ENCODE results near the gene BLOC1S4. TPM values are rescaled to one million over a fixed set of nuclear protein-coding genes. Genes with fewer than 3 reads are reported as not detected.
A peak's percentile ranks its signal among the peaks of the same experiment; 100 is the strongest.

Gene BLOC1S4
- total RNA-seq, 1 donor from 2014 or later, result 6.3 TPM

GRCh38 chr4:6689506-6689960 is 26.4 kb upstream of the BLOC1S4 start:
- H3K4me3 ChIP-seq (ENCODE audit: low read length in 3 of 3), result no peak overlapping the region
- H3K27ac ChIP-seq (ENCODE audit: low read depth, low read length), result no peak overlapping the region
- H3K36me3 ChIP-seq (ENCODE audit: control insufficient read depth in 3 of 3, insufficient read depth in 3 of 3, low read length in 3 of 3), result no peaks in the 10 kb centered on the region
- no peak overlapping the region for H3K9ac ChIP-seq (ENCODE audit: low read depth in 1 of 3, low read length in 3 of 3)
- no peaks in the 10 kb centered on the region for H3K9me3 ChIP-seq (ENCODE audit: control insufficient read depth in 3 of 3, low read length in 3 of 3)
- H3K4me1 ChIP-seq (ENCODE audit: control insufficient read depth in 3 of 3, insufficient read depth in 3 of 3, low read length in 3 of 3), result peaks cover 3 to 20% (median 7%) of the 10 kb centered on the region in 3 donors
- no peaks in the 10 kb centered on the region for H3K27me3 ChIP-seq (ENCODE audit: control insufficient read depth in 3 of 3, insufficient read depth in 3 of 3, low read length in 3 of 3)

- H3K4me1 ChIP-seq (ENCODE audit: control insufficient read depth in 3 of 3, insufficient read depth in 3 of 3, low read length in 3 of 3), result peaks cover 12 to 39% (median 22%) of the 10 kb centered on the region in 3 donors
- no peak overlapping the region for H3K27ac ChIP-seq (ENCODE audit: low read depth, low read length)
- no peaks in the 10 kb centered on the region for H3K27me3 ChIP-seq (ENCODE audit: control insufficient read depth in 3 of 3, insufficient read depth in 3 of 3, low read length in 3 of 3)
- no peaks in the 10 kb centered on the region for H3K9me3 ChIP-seq (ENCODE audit: control insufficient read depth in 3 of 3, low read length in 3 of 3)
- no peak overlapping the region for H3K9ac ChIP-seq (ENCODE audit: low read depth in 1 of 3, low read length in 3 of 3)
- no peaks in the 10 kb centered on the region for H3K36me3 ChIP-seq (ENCODE audit: control insufficient read depth in 3 of 3, insufficient read depth in 3 of 3, low read length in 3 of 3)
- no peak overlapping the region for H3K4me3 ChIP-seq (ENCODE audit: low read length in 3 of 3)
Observed at GRCh38 chr4:6692379-6692778, 23.6 kb upstream of the BLOC1S4 start.

GRCh38 chr4:6692806-6693205 is 23.2 kb upstream of the BLOC1S4 start:
- Histone ChIP-seq H3K36me3 (ENCODE audit: control insufficient read depth in 3 of 3, insufficient read depth in 3 of 3, low read length in 3 of 3) (no peaks in the 10 kb centered on the region), H3K9me3 (ENCODE audit: control insufficient read depth in 3 of 3, low read length in 3 of 3) (no peaks in the 10 kb centered on the region), H3K4me3 (ENCODE audit: low read length in 3 of 3) (no peak overlapping the region), H3K27ac (ENCODE audit: low read depth, low read length) (no peak overlapping the region), H3K27me3 (ENCODE audit: control insufficient read depth in 3 of 3, insufficient read depth in 3 of 3, low read length in 3 of 3) (no peaks in the 10 kb centered on the region), H3K9ac (ENCODE audit: low read depth in 1 of 3, low read length in 3 of 3) (no peak overlapping the region), H3K4me1 (ENCODE audit: control insufficient read depth in 3 of 3, insufficient read depth in 3 of 3, low read length in 3 of 3) (peaks cover 12 to 39% (median 22%) of the 10 kb centered on the region in 3 donors)

GRCh38 chr4:6693231-6694176 is 22.5 kb upstream of the BLOC1S4 start, which contains the start of gene S100P:
Gene S100P, plus strand, starts transcription at chr4:6693878. Its CDS starts 55 bp downstream, at chr4:6693933.
- no peak within 1 kb of the TSS for H3K27ac ChIP-seq (ENCODE audit: low read depth, low read length)
- no peaks in the 10 kb centered on the region for H3K36me3 ChIP-seq (ENCODE audit: control insufficient read depth in 3 of 3, insufficient read depth in 3 of 3, low read length in 3 of 3)
- H3K9ac ChIP-seq (ENCODE audit: low read depth in 1 of 3, low read length in 3 of 3), result peak within 1 kb of the TSS in 2 of 3 donors; percentile 12 to 33
- peaks cover 12 to 39% (median 22%) of the 10 kb centered on the region in 3 donors for H3K4me1 ChIP-seq (ENCODE audit: control insufficient read depth in 3 of 3, insufficient read depth in 3 of 3, low read length in 3 of 3)
- no peaks in the 10 kb centered on the region for H3K9me3 ChIP-seq (ENCODE audit: control insufficient read depth in 3 of 3, low read length in 3 of 3)
- H3K4me3 ChIP-seq (ENCODE audit: low read length in 3 of 3), result no peak within 1 kb of the TSS
- no peaks in the 10 kb centered on the region for H3K27me3 ChIP-seq (ENCODE audit: control insufficient read depth in 3 of 3, insufficient read depth in 3 of 3, low read length in 3 of 3)

GRCh38 chr4:6694177-6694901 is 21.6 kb upstream of the BLOC1S4 start:
- H3K4me1 ChIP-seq (ENCODE audit: control insufficient read depth in 3 of 3, insufficient read depth in 3 of 3, low read length in 3 of 3), result peaks cover 12 to 36% (median 22%) of the 10 kb centered on the region in 3 donors
- H3K9me3 ChIP-seq (ENCODE audit: control insufficient read depth in 3 of 3, low read length in 3 of 3), result no peaks in the 10 kb centered on the region
- no peak overlapping the region for H3K4me3 ChIP-seq (ENCODE audit: low read length in 3 of 3)
- H3K27me3 ChIP-seq (ENCODE audit: control insufficient read depth in 3 of 3, insufficient read depth in 3 of 3, low read length in 3 of 3), result no peaks in the 10 kb centered on the region
- H3K9ac ChIP-seq (ENCODE audit: low read depth in 1 of 3, low read length in 3 of 3), result peak overlapping the region in 2 of 3 donors; percentile 12 to 16
- H3K27ac ChIP-seq (ENCODE audit: low read depth, low read length), result no peak overlapping the region
- H3K36me3 ChIP-seq (ENCODE audit: control insufficient read depth in 3 of 3, insufficient read depth in 3 of 3, low read length in 3 of 3), result no peaks in the 10 kb centered on the region

- Histone ChIP-seq H3K9ac (ENCODE audit: low read depth in 1 of 3, low read length in 3 of 3) (peak overlapping the region in 2 of 3 donors; percentile 16 to 29), H3K27ac (ENCODE audit: low read depth, low read length) (no peak overlapping the region), H3K4me1 (ENCODE audit: control insufficient read depth in 3 of 3, insufficient read depth in 3 of 3, low read length in 3 of 3) (peaks cover 12 to 33% (median 22%) of the 10 kb centered on the region in 3 donors), H3K36me3 (ENCODE audit: control insufficient read depth in 3 of 3, insufficient read depth in 3 of 3, low read length in 3 of 3) (peaks cover 0 to 4% (median 2%) of the 10 kb centered on the region in 3 donors), H3K27me3 (ENCODE audit: control insufficient read depth in 3 of 3, insufficient read depth in 3 of 3, low read length in 3 of 3) (no peaks in the 10 kb centered on the region), H3K4me3 (ENCODE audit: low read length in 3 of 3) (no peak overlapping the region), H3K9me3 (ENCODE audit: control insufficient read depth in 3 of 3, low read length in 3 of 3) (no peaks in the 10 kb centered on the region)
Observed at GRCh38 chr4:6695660-6696610, 20.0 kb upstream of the BLOC1S4 start.

- H3K9me3 ChIP-seq (ENCODE audit: control insufficient read depth in 3 of 3, low read length in 3 of 3), result no peaks in the 10 kb centered on the region
- H3K36me3 ChIP-seq (ENCODE audit: control insufficient read depth in 3 of 3, insufficient read depth in 3 of 3, low read length in 3 of 3), result peaks cover 0 to 4% (median 2%) of the 10 kb centered on the region in 3 donors
- H3K4me3 ChIP-seq (ENCODE audit: low read length in 3 of 3), result no peak overlapping the region
- no peaks in the 10 kb centered on the region for H3K27me3 ChIP-seq (ENCODE audit: control insufficient read depth in 3 of 3, insufficient read depth in 3 of 3, low read length in 3 of 3)
- H3K9ac ChIP-seq (ENCODE audit: low read depth in 1 of 3, low read length in 3 of 3), result peak overlapping the region in 1 of 3 donors; percentile 41
- H3K27ac ChIP-seq (ENCODE audit: low read depth, low read length), result no peak overlapping the region
- peaks cover 12 to 33% (median 22%) of the 10 kb centered on the region in 3 donors for H3K4me1 ChIP-seq (ENCODE audit: control insufficient read depth in 3 of 3, insufficient read depth in 3 of 3, low read length in 3 of 3)
Observed at GRCh38 chr4:6696611-6697010, 19.4 kb upstream of the BLOC1S4 start.

- H3K36me3 ChIP-seq (ENCODE audit: control insufficient read depth in 3 of 3, insufficient read depth in 3 of 3, low read length in 3 of 3), result peaks cover 0 to 4% (median 2%) of the 10 kb centered on the region in 3 donors
- no peak overlapping the region for H3K27ac ChIP-seq (ENCODE audit: low read depth, low read length)
- no peaks in the 10 kb centered on the region for H3K9me3 ChIP-seq (ENCODE audit: control insufficient read depth in 3 of 3, low read length in 3 of 3)
- peaks cover 12 to 33% (median 22%) of the 10 kb centered on the region in 3 donors for H3K4me1 ChIP-seq (ENCODE audit: control insufficient read depth in 3 of 3, insufficient read depth in 3 of 3, low read length in 3 of 3)
- H3K27me3 ChIP-seq (ENCODE audit: control insufficient read depth in 3 of 3, insufficient read depth in 3 of 3, low read length in 3 of 3), result no peaks in the 10 kb centered on the region
- H3K4me3 ChIP-seq (ENCODE audit: low read length in 3 of 3), result no peak overlapping the region
- no peak overlapping the region for H3K9ac ChIP-seq (ENCODE audit: low read depth in 1 of 3, low read length in 3 of 3)
Observed at GRCh38 chr4:6697131-6697530, 18.8 kb upstream of the BLOC1S4 start.

GRCh38 chr4:6699388-6699787 is 16.6 kb upstream of the BLOC1S4 start:
- Histone ChIP-seq H3K9ac (ENCODE audit: low read depth in 1 of 3, low read length in 3 of 3) (no peak overlapping the region), H3K27ac (ENCODE audit: low read depth, low read length) (no peak overlapping the region), H3K36me3 (ENCODE audit: control insufficient read depth in 3 of 3, insufficient read depth in 3 of 3, low read length in 3 of 3) (peaks cover 2 to 8% (median 7%) of the 10 kb centered on the region in 3 donors), H3K9me3 (ENCODE audit: control insufficient read depth in 3 of 3, low read length in 3 of 3) (no peaks in the 10 kb centered on the region), H3K27me3 (ENCODE audit: control insufficient read depth in 3 of 3, insufficient read depth in 3 of 3, low read length in 3 of 3) (no peaks in the 10 kb centered on the region), H3K4me1 (ENCODE audit: control insufficient read depth in 3 of 3, insufficient read depth in 3 of 3, low read length in 3 of 3) (peaks cover 17 to 35% (median 29%) of the 10 kb centered on the region in 3 donors), H3K4me3 (ENCODE audit: low read length in 3 of 3) (no peak overlapping the region)
